ENCODE data around the gene ADRA2B.

ADRA2B gene

DNA sequence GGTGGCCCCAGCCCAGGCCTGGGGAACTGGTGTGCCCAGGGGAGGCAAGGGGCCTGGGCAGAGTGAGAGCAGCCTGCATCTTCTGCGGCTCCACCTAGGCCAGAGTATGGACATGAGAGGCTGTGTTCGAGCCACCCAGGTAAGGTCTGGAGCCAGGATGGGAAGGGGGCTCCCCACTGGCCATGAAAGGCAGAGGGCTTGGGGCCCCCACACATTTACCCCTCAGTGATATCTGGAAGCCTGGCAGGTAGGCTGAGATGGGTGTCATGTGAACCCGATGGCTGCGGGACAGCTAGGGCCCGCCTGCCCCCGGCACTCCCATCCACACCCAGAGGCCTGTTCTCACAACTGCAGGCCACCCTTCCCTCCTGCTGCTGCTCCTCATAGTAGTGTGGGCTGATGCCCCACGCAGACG, 13.2 kb downstream of the ADRA2B start:
- no peak for DNase-seq

- no peak for DNase-seq
These were observed 13.7 kb downstream of the ADRA2B start for GRCh38 chr2:96102596-96103186.

GRCh38 chr2:96100893-96101304, 15.5 kb downstream of the ADRA2B start:
- DNase-seq: no peak

GRCh38 chr2:96099861-96100798, 16.2 kb downstream of the ADRA2B start:
- DNase-seq: no peak

GRCh38 chr2:96098900-96099590, 17.3 kb downstream of the ADRA2B start:
- DNase-seq: no peak

DNA sequence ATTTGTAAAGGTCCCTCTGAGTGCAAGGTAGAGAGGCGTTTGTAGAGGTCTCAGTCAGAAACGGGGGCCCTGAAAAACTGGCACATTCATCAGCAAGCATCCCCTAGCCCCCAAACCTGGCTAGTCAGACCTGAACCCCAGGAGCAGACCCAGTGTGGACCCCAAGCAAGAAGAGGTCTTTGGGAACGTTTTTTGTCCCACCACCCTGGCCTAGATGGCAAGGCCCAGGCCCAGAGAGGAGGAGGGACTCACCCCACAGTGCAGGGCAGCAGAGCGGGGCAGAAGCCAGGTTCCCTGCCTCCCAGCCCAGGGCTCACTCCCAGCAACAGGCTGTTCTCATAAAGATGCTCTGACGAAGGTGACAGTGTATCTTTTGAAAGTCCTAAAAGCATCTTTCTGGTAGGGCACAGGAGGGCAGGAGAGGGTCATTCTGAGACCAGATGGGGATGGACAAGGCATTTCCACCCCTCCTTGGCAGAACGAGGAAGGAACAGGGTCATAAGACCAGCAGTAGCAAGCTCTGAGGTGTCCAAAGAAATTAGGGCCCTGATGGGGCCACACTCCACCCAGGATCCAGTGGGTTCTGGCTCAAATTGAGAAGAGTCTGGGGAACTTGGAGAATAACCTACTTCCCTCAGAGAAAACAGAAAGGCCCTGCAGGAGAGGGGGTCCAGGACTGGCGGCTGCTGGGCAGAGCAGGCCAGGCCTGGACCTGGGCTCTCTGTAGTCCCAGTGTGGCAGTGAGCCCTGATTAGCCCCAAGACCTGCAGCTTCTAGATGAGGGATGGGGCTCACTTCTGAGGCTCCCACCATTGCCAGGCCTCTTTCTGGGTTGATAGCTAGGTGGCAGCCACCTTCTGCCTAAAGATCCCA, 18.2 kb downstream of the ADRA2B start:
- no peak for DNase-seq

DNA sequence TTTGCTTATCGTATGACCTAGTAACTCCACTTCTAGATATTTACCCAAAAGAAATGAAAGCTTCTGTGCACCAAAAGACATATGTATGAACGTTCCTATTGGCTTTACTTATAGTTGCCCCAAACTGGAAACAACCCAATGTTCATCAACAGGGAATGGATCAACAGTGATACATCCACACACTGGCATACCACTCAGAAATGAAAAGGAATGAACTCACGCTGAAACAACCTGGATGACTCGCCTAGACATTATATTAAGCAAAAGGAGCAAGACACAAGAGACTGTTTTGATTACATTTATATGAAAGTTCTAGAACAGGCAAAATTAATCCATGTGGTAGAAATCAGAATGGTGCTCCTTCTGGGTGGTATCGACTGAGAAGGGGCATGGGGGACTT, 18.9 kb downstream of the ADRA2B start:
- DNase-seq: no peak

DNA sequence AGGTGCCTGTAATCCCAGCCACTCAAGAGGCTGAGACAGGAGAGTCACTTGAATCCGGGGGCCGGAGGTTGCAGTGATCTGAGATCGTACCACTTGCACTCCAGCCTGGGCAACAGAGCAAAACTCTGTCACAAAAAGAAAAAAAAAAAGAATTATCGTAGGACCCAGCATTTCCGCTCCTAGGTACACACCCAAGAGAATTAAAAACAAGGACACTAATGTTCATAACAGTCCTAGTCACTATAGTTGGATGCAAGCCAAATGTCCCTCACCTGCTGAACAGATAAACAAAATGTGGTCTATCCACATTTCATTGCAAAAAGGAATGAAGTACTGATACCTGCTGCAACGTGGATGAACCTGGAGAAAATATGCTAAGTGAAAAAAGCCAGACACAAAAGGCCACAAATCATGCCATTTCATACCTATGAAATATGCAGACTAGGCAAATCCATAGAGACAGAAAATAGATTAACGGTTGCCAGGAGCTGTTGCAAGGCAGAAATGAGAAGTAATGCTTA, 21.2 kb downstream of the ADRA2B start:
- no peak for DNase-seq

DNA sequence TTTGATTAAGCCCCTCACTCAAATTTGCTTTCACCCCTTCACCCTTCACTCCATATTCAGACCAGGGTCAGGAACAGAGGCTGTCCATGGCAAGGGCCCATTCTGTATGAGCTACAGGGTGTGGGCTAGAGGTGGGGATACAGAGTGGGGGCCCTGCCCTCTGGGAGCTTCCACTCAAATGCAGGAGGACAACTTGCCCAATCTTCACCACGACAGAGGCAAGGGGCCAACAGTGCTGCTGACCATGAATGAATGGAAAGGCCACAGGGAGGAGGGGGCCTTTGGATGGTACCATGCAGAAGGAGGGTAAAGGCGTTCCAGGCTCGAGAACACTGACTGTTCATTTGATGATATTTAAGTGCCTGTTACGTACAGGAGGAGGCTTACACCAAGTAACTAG, 22.8 kb downstream of the ADRA2B start:
- no peak for DNase-seq

DNA sequence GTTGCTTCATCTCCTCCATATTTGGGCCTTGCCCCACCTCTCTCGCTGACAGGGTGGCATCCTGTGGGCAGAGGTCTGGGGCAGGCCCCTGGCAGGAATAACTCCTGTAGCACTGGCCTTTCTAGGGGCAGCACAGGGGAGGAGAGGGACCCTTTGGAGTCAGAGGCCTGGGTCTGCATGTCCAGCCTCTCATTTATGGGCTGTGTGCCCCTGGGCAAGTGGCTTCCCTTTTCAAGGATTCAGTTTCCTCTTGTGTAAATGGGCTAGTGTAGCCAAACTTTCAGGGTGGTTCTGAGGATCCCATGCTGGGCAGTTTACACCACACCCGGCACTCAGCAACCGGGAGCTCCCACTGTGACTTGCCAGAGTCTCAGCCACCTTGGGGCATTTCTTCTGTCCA, 23.4 kb downstream of the ADRA2B start:
- DNase-seq: no peak

GRCh38 chr2:96092573-96092877, 23.8 kb downstream of the ADRA2B start:
- no peak for DNase-seq

DNA sequence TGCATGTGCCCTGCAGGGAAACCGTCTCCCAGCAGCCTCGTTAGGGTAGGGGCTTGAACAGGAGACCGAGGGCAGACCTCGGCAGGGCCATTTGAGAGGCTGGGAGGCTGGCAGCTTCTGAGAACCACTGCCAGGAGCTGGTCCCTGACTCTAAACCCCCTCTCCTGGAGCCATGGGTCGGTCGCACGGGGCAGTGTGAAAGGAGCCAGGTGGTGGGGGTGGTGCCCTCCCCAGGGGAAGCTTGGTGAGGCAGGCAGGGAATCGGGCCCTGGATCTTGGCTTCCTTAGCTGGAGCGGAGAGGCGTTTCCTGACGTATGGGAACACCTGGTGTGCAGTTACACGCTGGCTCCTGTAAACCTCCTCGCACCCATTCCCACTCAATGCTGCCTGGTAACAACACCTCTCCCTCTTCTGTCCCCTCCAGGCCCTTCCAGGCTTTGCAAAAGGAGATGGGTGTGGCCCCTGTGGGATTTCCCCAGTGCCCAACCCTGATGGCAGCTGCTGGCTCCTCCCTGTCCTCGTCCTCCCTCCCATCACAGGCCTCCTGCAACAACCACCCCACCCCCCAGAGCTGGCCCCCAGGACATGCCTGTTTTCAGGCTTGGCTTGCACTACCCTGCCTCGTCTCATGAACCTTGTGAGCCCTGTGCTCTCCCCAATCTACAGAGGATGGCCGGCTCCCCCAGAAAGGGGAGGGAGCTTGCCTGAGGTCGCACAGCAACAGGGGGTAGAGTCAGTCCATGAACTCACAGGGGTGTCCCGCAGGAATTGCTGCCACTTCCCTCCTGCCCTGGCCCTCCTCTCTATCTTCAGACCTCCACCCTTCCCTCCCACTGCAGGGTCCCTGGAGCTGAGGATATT, 24.4 kb downstream of the ADRA2B start:
- no peak for DNase-seq

GRCh38 chr2:96091141-96091710, 25.1 kb downstream of the ADRA2B start:
- DNase-seq: no peak

DNA sequence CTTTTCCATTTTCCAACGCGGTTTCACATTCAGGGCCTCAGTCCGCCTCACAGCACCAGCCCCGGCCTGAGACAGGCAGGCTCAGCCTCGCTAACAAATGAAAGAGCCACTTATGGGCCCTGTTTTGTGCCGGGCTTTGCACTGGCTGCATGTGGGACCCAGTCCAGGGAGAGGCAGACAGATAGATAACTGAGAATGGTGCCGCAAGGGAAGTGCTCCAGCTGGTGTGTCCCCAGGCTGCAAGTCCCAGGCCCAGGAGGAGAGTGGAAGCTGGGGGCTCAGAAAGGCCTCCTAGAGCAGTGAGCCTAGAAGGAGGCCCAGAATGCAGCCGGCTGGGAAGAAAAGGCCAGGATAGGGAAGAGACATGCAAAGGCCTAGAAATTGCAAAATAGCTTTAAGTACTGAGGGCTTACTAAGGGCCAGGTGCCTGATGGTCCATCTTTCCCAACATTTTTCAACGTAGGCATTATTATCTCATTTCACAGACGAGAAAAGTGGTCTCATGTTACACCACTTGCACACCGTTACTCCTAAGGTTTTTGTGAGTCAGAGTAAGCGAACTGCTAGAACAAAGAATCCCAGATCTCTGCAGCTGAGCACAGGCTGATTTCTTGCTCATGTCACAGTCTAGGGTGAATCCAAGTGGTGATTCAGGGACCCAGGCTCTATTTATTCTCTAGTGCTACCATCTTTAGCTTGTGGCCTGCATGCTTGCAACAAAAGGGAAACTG, 26.0 kb downstream of the ADRA2B start:
- DNase-seq: no peak

DNA sequence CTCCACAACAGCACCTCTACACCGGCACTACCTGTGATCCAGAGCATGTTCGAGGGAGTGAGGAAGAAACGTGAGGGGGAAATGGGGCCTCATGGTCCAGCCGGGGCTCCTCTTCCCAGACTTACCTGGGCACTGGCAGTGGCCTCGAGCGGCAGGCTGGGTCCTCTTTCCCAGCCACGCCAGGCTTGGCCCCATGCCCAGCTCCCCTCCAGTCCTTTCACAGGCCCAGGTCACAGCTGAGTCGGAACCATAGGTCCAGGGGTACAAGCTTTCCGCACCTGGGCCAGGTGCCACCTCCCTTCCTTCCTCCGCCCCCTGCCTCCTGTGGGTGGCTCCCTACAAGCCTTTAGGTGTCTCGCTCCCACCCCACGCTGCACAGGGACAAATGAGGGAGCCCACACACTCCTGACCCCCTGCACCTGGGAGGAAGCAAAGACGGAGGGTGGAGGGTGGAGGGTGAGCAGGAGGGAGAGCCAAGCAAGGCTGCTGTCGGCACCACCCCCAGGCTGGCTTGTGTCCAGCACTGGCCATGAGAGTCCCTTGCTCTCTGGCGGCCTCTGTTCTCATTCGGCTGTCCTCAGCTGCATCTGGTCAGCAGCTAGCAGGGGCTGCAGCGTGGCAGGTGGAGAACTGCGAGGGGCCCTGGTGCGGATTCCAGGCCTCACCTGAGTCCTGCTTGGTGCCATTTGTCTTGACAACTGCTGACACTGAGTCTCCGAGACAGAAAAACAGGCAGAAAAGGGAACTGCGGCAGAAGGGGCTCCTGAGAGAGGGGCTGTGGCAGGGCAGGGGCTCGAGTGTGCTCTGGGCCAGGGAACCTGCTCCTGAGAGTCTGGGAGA, 26.8 kb downstream of the ADRA2B start:
- no peak for DNase-seq

- DNase-seq: no peak
These were observed 27.7 kb downstream of the ADRA2B start for GRCh38 chr2:96088340-96089335.

DNA sequence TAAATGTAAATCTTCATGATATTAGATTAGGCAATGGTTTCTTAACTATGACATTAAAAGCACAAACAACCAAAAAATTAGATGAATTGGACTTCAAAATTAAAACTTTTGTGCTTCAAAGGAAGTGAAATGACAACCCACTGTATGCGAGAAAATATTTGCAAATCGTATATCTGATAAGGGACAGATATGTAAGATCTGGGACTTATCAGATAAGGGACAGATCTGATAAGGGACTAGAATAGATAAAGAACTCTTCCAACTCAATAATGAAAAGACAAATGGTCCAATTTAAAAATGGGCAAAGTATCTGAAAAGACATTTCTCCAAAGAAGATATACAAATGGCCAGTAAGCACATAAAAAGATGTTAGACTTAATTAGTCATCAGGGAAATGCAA, 29.2 kb downstream of the ADRA2B start:
- no peak for DNase-seq

Data from NCI-H1092 (cell line).